CD4-positive, alpha-beta T cell treated with Interleukin-15 for 1 hour (primary cell): ENCODE results near the gene KCMF1.
A peak's percentile ranks its signal among the peaks of the same experiment; 100 is the strongest.

Source experiments
- DNase-seq: peaks from one replicate; pipeline ENCODE4 v3.0.0-alpha.2; 2020

The KCMF1 gene

GRCh38 chr2:84986018-84986417 is 15.1 kb downstream of the KCMF1 start:
- DNase-seq: no peak

GRCh38 chr2:84989422-84989821 is 18.5 kb downstream of the KCMF1 start:
- no peak for DNase-seq

- DNase-seq: no peak
Measured at GRCh38 chr2:84989927-84990326, 19.0 kb downstream of the KCMF1 start.

GRCh38 chr2:84991404-84992160 is 20.6 kb downstream of the KCMF1 start:
- DNase-seq: no peak

GRCh38 chr2:84995826-84996225 is 24.9 kb downstream of the KCMF1 start:
- DNase-seq: no peak

- no peak for DNase-seq
Measured at GRCh38 chr2:84996909-84997308, 25.9 kb downstream of the KCMF1 start.

GRCh38 chr2:84999553-84999955 is 28.6 kb downstream of the KCMF1 start:
- DNase-seq: no peak

- no peak for DNase-seq
Measured at GRCh38 chr2:85001595-85001994, 30.6 kb downstream of the KCMF1 start.

GRCh38 chr2:85002534-85002933 is 31.6 kb downstream of the KCMF1 start:
- no peak for DNase-seq

GRCh38 chr2:85008252-85008651 is 37.3 kb downstream of the KCMF1 start:
- DNase-seq: no peak

- peak; percentile 31 for DNase-seq
Measured at GRCh38 chr2:85009019-85009618, 38.2 kb downstream of the KCMF1 start.

GRCh38 chr2:85010404-85010803 is 39.4 kb downstream of the KCMF1 start:
- no peak for DNase-seq

- DNase-seq: no peak
Measured at GRCh38 chr2:85011098-85011497, 40.1 kb downstream of the KCMF1 start.

GRCh38 chr2:85011747-85012146 is 40.8 kb downstream of the KCMF1 start:
- DNase-seq: no peak

GRCh38 chr2:85012431-85012830 is 41.5 kb downstream of the KCMF1 start:
- no peak for DNase-seq

GRCh38 chr2:85012855-85013254 is 41.9 kb downstream of the KCMF1 start:
- no peak for DNase-seq

- DNase-seq: no peak
Measured at GRCh38 chr2:85015653-85016360, 44.8 kb downstream of the KCMF1 start.

GRCh38 chr2:85016446-85016845 is 45.5 kb downstream of the KCMF1 start:
- no peak for DNase-seq

- DNase-seq: no peak
Measured at GRCh38 chr2:85017411-85018048, 46.6 kb downstream of the KCMF1 start.

GRCh38 chr2:85018049-85018447 is 47.1 kb downstream of the KCMF1 start:
- no peak for DNase-seq

GRCh38 chr2:85019121-85019520 is 48.2 kb downstream of the KCMF1 start:
- DNase-seq: no peak

- no peak for DNase-seq
Measured at GRCh38 chr2:85022232-85022631, 51.3 kb downstream of the KCMF1 start.

GRCh38 chr2:85024372-85025047 is 53.5 kb downstream of the KCMF1 start:
- no peak for DNase-seq
